ENCODE results near the gene BTN1A1. TPM values are rescaled to one million over a fixed set of nuclear protein-coding genes. Genes with fewer than 3 reads are reported as not detected.
"Not testable (repeated sequence)": the region's sequence is repeated elsewhere in the genome, so short reads cannot be mapped to it uniquely, and the experiment has no call there.

BTN1A1 gene
- total RNA-seq, 1 donor, result not detected

DNA sequence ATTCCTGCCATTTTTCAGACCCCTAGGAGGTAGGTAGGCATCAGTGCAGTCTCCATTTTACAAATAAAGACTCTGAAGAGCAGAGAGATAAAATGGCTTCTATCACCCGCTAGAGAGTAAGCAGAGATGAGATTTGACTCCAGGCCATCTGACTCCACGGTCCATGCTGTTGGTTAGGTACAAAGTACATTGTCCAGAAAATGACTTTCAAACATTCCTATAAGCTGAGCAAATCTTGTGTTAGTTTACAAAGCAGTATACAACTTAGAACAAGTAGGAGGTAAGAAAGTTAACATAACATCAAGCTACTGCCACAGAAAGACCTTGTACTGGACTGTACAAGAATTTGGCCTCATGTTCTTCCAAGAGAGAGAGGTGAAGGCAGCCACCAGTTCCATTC is 14.9 kb downstream of the BTN1A1 start:
- TF ChIP-seq, protein P1, sequence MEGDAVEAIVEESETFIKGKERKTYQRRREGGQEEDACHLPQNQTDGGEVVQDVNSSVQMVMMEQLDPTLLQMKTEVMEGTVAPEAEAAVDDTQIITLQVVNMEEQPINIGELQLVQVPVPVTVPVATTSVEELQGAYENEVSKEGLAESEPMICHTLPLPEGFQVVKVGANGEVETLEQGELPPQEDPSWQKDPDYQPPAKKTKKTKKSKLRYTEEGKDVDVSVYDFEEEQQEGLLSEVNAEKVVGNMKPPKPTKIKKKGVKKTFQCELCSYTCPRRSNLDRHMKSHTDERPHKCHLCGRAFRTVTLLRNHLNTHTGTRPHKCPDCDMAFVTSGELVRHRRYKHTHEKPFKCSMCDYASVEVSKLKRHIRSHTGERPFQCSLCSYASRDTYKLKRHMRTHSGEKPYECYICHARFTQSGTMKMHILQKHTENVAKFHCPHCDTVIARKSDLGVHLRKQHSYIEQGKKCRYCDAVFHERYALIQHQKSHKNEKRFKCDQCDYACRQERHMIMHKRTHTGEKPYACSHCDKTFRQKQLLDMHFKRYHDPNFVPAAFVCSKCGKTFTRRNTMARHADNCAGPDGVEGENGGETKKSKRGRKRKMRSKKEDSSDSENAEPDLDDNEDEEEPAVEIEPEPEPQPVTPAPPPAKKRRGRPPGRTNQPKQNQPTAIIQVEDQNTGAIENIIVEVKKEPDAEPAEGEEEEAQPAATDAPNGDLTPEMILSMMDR (IDR thresholded peaks at IDR 0.05; ENCODE audit: insufficient read depth, low read length), result no peak
- no peak overlapping the region for H3K4me3 ChIP-seq (ENCODE audit: low read depth, low read length)
- no peak for DNase-seq (ENCODE audit: low read depth)

DNA sequence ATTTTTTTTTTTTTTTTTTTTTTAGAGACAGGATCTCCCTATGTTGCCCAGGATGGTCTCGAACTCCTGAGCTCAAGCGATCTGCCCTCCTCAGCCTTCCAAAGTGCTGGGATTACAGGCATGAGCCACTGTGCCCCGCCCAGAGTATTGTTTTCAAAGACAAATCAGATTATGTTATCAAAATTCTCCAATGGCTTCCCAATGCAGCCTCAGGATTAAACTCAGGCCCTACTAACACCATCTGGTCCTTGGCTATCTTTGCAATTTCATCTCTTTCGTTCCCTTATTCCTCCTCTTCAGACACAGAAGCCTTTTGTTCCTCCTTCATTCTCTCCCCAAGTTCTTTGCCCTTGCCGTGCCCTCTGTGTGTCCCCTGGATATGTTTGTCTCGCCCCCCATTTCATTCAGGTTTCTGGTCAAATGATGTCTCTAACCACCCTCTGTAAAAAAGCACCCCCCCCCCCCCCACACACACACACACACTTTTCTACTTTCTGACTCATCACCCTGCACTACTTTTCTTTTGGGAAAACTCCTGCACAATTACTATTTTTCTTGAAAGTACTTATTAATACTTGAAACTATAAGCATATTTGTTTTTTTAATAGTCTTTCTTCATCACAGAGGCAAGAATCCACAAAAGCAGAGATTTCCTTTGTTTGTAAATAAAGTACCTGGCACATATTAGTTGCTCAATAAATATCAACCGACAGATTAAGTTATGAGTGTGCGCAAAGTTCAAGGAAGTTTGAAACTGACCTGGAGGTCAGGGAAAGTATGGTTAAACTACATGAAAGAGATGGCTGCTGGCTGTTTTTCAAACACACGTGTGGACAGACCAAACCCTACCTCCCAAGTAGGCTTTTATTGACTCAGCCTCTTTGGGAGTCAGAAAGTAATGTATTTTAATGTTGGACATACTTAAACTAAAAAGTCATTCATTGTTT is 16.7 kb downstream of the BTN1A1 start:
- H3K4me3 ChIP-seq (ENCODE audit: low read depth, low read length), result no peak overlapping the region
- TF ChIP-seq, protein P1 (IDR thresholded peaks at IDR 0.05; ENCODE audit: insufficient read depth, low read length), result no peak
- no peak for DNase-seq (ENCODE audit: low read depth)

DNA sequence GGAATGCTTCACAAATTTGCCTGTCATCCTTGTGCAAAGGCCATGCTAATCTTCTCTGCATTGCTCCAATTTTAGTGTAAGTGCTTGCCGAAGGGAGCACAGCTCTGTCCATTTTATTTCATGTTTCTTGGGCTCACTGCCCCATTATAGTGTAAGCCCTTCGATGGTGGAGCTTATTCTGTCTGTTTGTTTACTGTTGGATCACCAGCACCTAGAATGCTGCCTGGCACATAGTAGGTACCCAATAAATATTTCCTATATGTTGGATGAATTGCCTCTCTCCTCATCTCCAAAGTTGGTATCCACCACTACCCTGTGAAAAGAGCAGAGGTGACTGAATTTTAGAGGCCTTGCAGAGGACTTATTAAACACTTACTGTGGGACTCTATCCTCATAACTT is 19.3 kb downstream of the BTN1A1 start:
- TF ChIP-seq, protein P1 (IDR thresholded peaks at IDR 0.05; ENCODE audit: insufficient read depth, low read length), result no peak
- DNase-seq (ENCODE audit: low read depth), result no peak
- H3K4me3 ChIP-seq (ENCODE audit: low read depth, low read length), result no peak overlapping the region

DNA sequence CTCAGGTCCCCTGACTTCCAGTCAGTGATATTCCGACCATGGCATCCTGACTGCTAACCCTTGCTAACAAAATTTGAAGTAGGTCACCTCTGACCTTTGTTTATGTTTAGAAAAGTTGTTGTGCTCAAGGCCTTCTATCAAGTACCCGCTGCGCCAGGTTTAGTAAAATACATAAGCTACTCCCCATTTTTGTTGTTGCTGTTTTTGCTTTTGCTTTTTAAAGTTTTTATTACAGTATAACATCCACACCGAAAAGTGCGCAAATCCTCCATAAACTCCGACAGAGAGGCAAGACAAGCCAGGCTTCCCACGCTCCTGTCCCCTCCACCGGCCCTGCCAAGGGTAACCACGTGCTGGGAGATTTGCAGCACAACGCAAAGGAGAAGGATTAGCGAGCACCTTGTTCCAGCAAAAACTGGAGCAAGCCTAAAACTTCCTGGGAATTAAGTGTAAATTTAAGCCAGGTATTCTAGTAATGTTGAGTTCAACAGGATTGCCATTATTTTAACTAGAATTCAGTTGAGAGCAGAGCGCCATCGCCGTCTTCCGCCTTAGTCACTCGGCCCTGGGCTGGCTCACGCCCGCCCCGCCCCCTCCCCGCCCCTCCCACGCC is 20.2 kb downstream of the BTN1A1 start:
- TF ChIP-seq, protein P1 (IDR thresholded peaks at IDR 0.05; ENCODE audit: insufficient read depth, low read length), result no peak
- peak overlapping the region; percentile 63 for H3K4me3 ChIP-seq (ENCODE audit: low read depth, low read length)
- DNase-seq (ENCODE audit: low read depth), result no peak

DNA sequence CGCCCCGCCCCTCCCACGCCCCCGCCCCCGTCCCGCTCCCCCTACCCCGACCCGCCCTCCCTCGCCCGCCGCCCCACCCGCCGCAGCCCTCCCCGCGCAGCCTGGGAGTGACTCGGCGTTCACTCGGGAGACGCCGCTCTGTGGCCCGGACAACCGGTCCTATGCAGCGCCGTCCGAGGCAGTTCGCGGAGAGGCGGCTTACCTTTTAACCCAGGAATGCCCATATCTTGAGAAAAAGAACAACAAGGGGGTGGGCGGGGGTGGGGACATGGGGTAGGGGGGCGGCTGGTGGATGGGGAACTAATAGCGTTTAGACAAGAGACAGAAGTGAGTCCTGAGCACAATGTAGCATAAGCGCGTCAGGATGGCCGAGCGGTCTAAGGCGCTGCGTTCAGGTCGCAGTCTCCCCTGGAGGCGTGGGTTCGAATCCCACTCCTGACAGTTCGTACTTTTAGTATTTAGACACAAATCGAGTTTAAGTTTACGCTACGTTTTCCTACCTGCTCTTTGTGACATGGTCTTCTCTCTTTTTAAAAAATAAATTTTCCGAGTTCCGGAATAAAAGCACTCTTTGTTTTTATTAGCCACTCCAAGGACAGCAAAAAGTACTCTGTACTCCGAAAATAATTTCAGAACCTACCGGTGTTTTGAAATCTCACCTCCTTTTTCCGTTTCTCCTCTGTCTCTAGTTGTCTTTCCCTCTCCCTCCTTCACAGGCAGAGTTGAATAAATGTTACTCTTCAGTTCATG is 20.9 kb downstream of the BTN1A1 start:
- DNase-seq (ENCODE audit: low read depth), result peak; percentile 85
- H3K4me3 ChIP-seq (ENCODE audit: low read depth, low read length), result peak overlapping the region; percentile 62
- TF ChIP-seq, protein P1 (IDR thresholded peaks at IDR 0.05; ENCODE audit: insufficient read depth, low read length), result no peak

DNA sequence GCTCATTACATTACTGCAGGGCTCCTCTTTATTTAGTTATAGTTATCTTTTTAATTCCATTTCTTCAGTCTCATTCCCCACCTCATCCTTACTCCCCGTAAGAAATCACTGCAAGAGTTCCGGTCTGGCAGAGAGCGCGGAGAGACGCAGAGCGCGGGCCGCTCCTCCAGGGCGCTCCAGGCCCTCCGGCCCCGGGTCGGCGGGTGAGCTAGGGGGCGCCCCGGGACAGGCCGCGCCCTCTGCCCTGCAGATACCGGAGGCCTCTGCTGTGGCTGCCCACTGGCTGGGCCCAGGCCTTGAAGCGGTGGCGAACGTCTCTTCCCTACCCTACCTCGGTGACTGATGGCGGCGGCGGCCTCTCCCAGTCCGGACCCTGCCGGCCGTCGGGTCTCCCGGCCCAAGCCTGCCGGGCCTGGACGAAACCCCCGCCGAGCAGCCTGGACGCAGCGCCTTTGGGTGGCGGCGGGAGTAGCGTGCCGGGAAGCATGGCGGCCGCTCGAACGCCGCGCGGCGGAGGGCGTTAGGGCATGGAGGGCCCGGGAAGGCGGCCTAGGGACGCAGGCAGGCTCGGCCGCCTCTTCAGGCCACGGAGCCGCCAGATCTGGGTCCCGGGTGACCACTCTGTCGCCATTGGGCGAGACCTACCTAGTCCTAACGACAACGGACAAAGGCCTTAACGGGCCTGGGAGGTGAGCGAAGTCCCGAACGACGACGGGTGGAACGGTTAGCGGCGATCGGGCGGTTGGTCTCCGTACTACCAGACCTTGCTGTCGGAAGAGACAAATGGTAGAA is 21.7 kb downstream of the BTN1A1 start:
- DNase-seq (ENCODE audit: low read depth), result peak; percentile 78
- TF ChIP-seq, protein P1 (IDR thresholded peaks at IDR 0.05; ENCODE audit: insufficient read depth, low read length), result no peak
- H3K4me3 ChIP-seq (ENCODE audit: low read depth, low read length), result peak overlapping the region; percentile 62

DNA sequence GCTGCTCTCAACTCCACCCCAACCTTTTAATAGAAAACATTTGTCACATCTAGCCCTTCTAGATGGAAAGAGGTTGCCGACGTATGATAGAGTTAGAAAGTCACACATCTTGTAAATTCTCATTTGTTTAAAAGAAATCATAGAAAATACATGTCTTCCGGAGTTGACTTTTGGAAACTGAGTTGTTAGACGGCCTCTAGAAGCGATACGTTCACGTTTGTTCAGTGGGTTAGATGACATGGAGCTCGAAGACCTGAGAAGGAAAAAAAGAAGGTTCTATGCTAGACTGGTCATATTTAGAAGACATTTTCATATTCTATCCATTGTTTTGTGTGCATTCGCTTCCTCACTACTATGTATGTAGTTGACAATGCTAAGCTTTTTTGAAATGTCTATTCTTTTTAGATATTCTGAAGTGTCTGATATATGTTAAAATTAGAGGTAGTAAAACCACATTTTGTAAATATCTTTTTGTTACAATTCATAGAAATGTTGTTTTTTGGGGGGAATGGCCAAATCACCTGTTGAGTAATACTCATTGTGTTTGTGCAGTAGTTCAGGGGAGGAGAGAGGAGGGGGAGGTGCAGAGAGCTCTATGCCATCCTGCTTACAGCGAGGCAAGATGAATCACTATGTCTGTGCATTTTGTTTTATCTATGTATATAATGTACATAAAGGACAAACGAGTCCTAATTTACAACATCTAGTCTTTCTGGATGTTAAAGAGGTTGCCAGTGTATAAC is 22.6 kb downstream of the BTN1A1 start:
- peak overlapping the region; percentile 62 for H3K4me3 ChIP-seq (ENCODE audit: low read depth, low read length)
- peak; percentile 14 for DNase-seq (ENCODE audit: low read depth)

DNA sequence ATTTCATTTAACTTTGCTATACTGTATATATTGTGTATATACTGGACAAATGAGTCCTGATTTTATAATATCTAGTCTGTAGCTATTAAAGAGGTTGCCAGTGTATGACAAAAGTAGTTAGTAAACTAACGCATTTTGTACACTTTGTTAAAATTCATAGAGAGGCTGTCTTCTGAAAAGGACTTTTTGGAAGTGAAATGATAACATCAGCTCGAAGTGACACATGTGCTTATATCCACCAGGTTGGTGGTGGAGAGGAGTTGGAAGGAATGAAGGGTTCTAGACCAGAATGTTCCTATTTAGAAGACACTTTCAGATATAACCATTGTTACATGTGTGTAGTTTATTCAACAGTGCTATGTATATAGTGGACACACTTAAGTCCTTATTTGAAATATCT is 24.2 kb downstream of the BTN1A1 start:
- DNase-seq (ENCODE audit: low read depth); H3K4me3 ChIP-seq (ENCODE audit: low read depth, low read length): not testable (repeated sequence)
